Upper lobe of left lung (tissue), 6 donors: ENCODE results near the gene ROR2. TPM values are rescaled to one million over a fixed set of nuclear protein-coding genes. Genes with fewer than 3 reads are reported as not detected.

Experiments used
- ATAC-seq, 2 donors: fragments of 200-7000 bp; cut with Tn5 transposase; one replicate each; pipeline ENCODE4 v1.9.1; 2022; ENCODE audit warnings: mild to moderate bottlenecking in 2 of 2, moderate library complexity in 2 of 2; ENCODE audit not compliant: low FRiP score in 2 of 2
- DNase-seq, 2 donors: peaks; one replicate each; pipeline ENCODE4 v3.0.0-alpha.2; 2019 to 2020
- H3K27ac ChIP-seq, 4 donors: fragments of 200-600 bp; sonication (generic); one replicate each; pipeline ENCODE4 v1.5.1; 2016 to 2019
- H3K27me3 ChIP-seq, 4 donors: fragments of 200-600 bp; sonication (generic); one replicate each; pipeline ENCODE4 v1.5.1; 2017 to 2019
- H3K36me3 ChIP-seq, 4 donors: fragments of 200-600 bp; sonication (generic); one replicate each; pipeline ENCODE4 v1.5.1; 2016 to 2019
- H3K4me1 ChIP-seq, 4 donors: fragments of 200-600 bp; sonication (generic); one replicate each; pipeline ENCODE4 v1.5.1; 2018 to 2019
- H3K4me3 ChIP-seq, 4 donors: fragments of 200-600 bp; sonication (generic); one replicate each; pipeline ENCODE4 v1.5.1; 2017 to 2019; ENCODE audit warnings: mild to moderate bottlenecking in 2 of 4, moderate library complexity in 1 of 4
- H3K9me3 ChIP-seq, 4 donors: fragments of 200-600 bp; sonication (generic); one replicate each; pipeline ENCODE4 v1.5.1; 2018 to 2019
- EP300 ChIP-seq, 4 donors: sonication (generic); formaldehyde crosslinking; IDR thresholded peaks; one replicate each; pipeline ENCODE4 v1.5.1; 2017; ENCODE audit warnings: antibody characterized with exemption in 4 of 4, control low read depth in 2 of 4
- POLR2A ChIP-seq, 4 donors: fragments of 450-650 bp; IDR thresholded peaks; one replicate each; pipeline ENCODE4 v1.5.1; 2016 to 2017; ENCODE audit warnings: antibody characterized with exemption in 4 of 4, mild to moderate bottlenecking in 2 of 4
- POLR2AphosphoS5 ChIP-seq, 2 donors: sonication (generic); formaldehyde crosslinking; IDR thresholded peaks; one replicate each; pipeline ENCODE4 v1.5.1; 2017; ENCODE audit warnings: antibody characterized with exemption in 2 of 2
- WGBS, 2 donors: methylation state at CpG; one replicate each; pipeline ENCODE4 v1.1.5; 2017 to 2018; 5-methylcytosine and 5-hydroxymethylcytosine counted together
- total RNA-seq, 6 donors: library from RNA; depleted of rRNA in 4 of 6; stranded (reverse); fragments of >200 nt in 4 of 6; gene quantifications; one replicate each; pipeline versions ENCODE4 v1.1.0 to v1.2.1, GENCODE V29; 2016 to 2021
- TF ChIP-seq, protein P1 (sequence below), 6 experiments: fragments of 450-650 bp in 4 of 6; fragments of 200-600 bp in 2 of 6; sonication (generic) in 2 of 6; IDR thresholded peaks; one replicate each; pipeline ENCODE4 v1.5.1; 2016 to 2019; ENCODE audit warnings: antibody characterized with exemption in 6 of 6
- donor health status: DM: no; HTN: no; CAD: no; lungs with moderate emphysema.
- donor health status: DM: no; HTN: yes; CAD: no; lungs with severe emphysema.

ROR2 gene
- total RNA-seq, 6 donors from 2014 or later: 2.7 to 8.1 (median 3.4) TPM

GRCh38 chr9:91557327-91557726 is 392.7 kb downstream of the ROR2 start:
- no peaks in the 10 kb centered on the region for H3K27me3 ChIP-seq
- H3K27ac ChIP-seq: no peak overlapping the region
- H3K4me3 ChIP-seq: no peak overlapping the region
- 66 to 73% methylated on average over 2 of the region's 2 CpGs for WGBS, 2 donors
- H3K9me3 ChIP-seq: no peaks in the 10 kb centered on the region
- H3K36me3 ChIP-seq: no peaks in the 10 kb centered on the region
- TF ChIP-seq EP300 (IDR thresholded peaks at IDR 0.05) (no peak), POLR2AphosphoS5 (IDR thresholded peaks at IDR 0.05) (no peak), POLR2A (IDR thresholded peaks at IDR 0.05) (no peak)
- TF ChIP-seq, protein P1, sequence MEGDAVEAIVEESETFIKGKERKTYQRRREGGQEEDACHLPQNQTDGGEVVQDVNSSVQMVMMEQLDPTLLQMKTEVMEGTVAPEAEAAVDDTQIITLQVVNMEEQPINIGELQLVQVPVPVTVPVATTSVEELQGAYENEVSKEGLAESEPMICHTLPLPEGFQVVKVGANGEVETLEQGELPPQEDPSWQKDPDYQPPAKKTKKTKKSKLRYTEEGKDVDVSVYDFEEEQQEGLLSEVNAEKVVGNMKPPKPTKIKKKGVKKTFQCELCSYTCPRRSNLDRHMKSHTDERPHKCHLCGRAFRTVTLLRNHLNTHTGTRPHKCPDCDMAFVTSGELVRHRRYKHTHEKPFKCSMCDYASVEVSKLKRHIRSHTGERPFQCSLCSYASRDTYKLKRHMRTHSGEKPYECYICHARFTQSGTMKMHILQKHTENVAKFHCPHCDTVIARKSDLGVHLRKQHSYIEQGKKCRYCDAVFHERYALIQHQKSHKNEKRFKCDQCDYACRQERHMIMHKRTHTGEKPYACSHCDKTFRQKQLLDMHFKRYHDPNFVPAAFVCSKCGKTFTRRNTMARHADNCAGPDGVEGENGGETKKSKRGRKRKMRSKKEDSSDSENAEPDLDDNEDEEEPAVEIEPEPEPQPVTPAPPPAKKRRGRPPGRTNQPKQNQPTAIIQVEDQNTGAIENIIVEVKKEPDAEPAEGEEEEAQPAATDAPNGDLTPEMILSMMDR (IDR thresholded peaks at IDR 0.05): no peak
- DNase-seq: no peak
- no peak for ATAC-seq
- H3K4me1 ChIP-seq: no peaks in the 10 kb centered on the region

DNA sequence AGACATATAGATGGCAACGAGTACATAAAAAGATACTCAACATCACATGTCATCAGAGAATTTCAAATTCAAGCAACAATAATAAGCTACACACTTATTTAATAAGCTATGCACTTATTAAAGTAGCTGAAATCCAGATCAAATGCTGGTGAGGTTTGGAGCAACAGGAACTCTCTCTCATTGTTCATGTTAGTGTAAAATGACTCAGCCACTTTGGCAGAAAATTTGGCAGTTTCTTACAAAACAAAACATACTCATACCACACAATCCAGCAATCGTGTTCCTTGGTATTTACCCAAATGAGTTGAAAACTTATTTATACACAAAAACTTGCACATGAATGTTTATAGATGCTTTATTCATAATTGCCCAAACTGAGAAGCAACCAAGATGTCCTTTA is 394.9 kb downstream of the ROR2 start:
- Histone ChIP-seq H3K4me1 (no peaks in the 10 kb centered on the region), H3K27me3 (no peaks in the 10 kb centered on the region), H3K9me3 (no peaks in the 10 kb centered on the region), H3K27ac (no peak overlapping the region), H3K36me3 (no peaks in the 10 kb centered on the region), H3K4me3 (no peak overlapping the region)
- no peak for TF ChIP-seq EP300 (IDR thresholded peaks at IDR 0.05)
- WGBS, 2 donors: 62 to 81% methylated on average over 2 of the region's 2 CpGs
- no peak for ATAC-seq
- DNase-seq: no peak

GRCh38 chr9:91549177-91549576 is 400.9 kb downstream of the ROR2 start:
- ATAC-seq: no peak
- Histone ChIP-seq H3K27me3 (no peaks in the 10 kb centered on the region), H3K27ac (no peak overlapping the region), H3K36me3 (no peaks in the 10 kb centered on the region), H3K4me3 (no peak overlapping the region), H3K9me3 (no peaks in the 10 kb centered on the region), H3K4me1 (no peaks in the 10 kb centered on the region)
- TF ChIP-seq POLR2AphosphoS5 (IDR thresholded peaks at IDR 0.05) (no peak), POLR2A (IDR thresholded peaks at IDR 0.05) (no peak), EP300 (IDR thresholded peaks at IDR 0.05) (no peak)
- TF ChIP-seq, protein P1 (IDR thresholded peaks at IDR 0.05): no peak
- WGBS, 2 donors: 74 to 84% methylated on average over 5 of the region's 5 CpGs
- DNase-seq: no peak

DNA sequence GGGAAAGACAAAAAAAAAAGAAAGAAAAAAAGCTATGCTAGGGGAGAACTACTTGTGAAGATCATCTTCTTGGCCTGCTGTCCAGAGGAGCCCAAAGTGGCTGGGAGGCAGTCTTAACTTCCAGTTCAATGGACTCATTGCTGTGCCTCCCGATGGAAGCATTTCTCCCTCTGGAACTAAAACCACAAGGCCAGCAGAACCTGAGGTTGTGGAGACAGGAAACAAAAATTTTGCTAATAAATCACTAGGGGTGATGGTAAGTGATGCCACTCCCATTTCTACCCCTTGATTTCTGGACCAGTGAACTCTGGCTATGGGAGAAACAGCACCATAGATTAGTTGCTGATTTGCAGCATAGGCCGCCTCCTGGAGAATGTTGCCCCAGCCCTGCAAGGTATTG is 402.9 kb downstream of the ROR2 start:
- 88 to 92% methylated on average over 2 of the region's 2 CpGs for WGBS, 2 donors
- no peak for TF ChIP-seq POLR2A (IDR thresholded peaks at IDR 0.05)
- TF ChIP-seq, protein P1 (IDR thresholded peaks at IDR 0.05): no peak
- Histone ChIP-seq H3K27me3 (no peaks in the 10 kb centered on the region), H3K27ac (no peak overlapping the region), H3K4me3 (no peak overlapping the region), H3K9me3 (no peaks in the 10 kb centered on the region), H3K4me1 (no peaks in the 10 kb centered on the region), H3K36me3 (no peaks in the 10 kb centered on the region)
- DNase-seq (no peak), ATAC-seq (no peak)

DNA sequence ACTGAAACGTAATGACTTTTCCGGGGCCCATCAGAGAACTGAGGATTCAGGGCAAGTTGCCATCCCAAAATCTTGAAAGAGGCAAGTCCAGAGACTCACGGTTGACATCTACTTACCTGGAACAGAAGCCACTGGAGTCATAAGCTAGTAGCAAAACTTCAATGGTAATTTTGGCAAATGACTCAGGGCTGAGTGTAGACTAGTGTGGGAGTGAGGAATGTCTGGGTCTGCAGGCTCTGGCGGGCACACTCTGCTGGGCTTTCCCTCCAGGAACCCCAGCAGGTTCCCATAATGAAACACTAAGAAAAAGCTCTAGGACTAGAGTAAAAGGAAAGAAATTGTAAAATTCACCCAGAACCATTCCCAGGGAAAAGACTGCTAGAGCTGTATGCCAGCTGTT is 403.5 kb downstream of the ROR2 start:
- H3K36me3 ChIP-seq: no peaks in the 10 kb centered on the region

More for the DNA sequence above, 403.5 kb downstream of the ROR2 start:
- ATAC-seq: no peak
- no peaks in the 10 kb centered on the region for H3K9me3 ChIP-seq
- DNase-seq: no peak
- no peaks in the 10 kb centered on the region for H3K27me3 ChIP-seq
- no peak for TF ChIP-seq POLR2AphosphoS5 (IDR thresholded peaks at IDR 0.05)
- TF ChIP-seq, protein P1 (IDR thresholded peaks at IDR 0.05): no peak
- no peak for TF ChIP-seq EP300 (IDR thresholded peaks at IDR 0.05)
- TF ChIP-seq POLR2A (IDR thresholded peaks at IDR 0.05): no peak
- H3K4me1 ChIP-seq: no peaks in the 10 kb centered on the region
- 85 to 86% methylated on average over 4 of the region's 4 CpGs for WGBS, 2 donors
- H3K4me3 ChIP-seq: no peak overlapping the region
- H3K27ac ChIP-seq: no peak overlapping the region
